Measurements from ENCODE around the gene RAD51B.

RAD51B gene

GRCh38 chr14:68263563-68264259 is 444.1 kb downstream of the RAD51B start:
- Histone ChIP-seq H3K4me3 (no peak overlapping the region), H3K36me3 (no peaks in the 10 kb centered on the region), H3K9ac (no peak overlapping the region), H4K20me1 (no peaks in the 10 kb centered on the region), H3K4me1 (peaks cover 61 to 75% (median 70%) of the 10 kb centered on the region in 10 experiments), H3K4me2 (peak overlapping the region in 5 of 11 experiments; percentile 1 to 36 (median 11); a peak in 5 of 22 replicates), H3K9me3 (replicated peaks in 1 of 11) (peaks cover 0 to 6% (median 0%) of the 10 kb centered on the region in 11 experiments; a peak in 3 of 22 replicates), H3K27me3 (no peaks in the 10 kb centered on the region), H3K27ac (peak overlapping the region in 1 of 11 experiments; percentile 3; a peak in 1 of 22 replicates)
- TF ChIP-seq Cebpa-rat (IDR thresholded peaks at IDR 0.05) = no peak

GRCh38 chr14:68264260-68264569 is 444.6 kb downstream of the RAD51B start:
- Histone ChIP-seq H3K9me3 (replicated peaks in 1 of 11) (peaks cover 0 to 6% (median 0%) of the 10 kb centered on the region in 11 experiments; a peak in 3 of 22 replicates), H3K4me3 (no peak overlapping the region), H3K27me3 (no peaks in the 10 kb centered on the region), H4K20me1 (no peaks in the 10 kb centered on the region), H3K4me1 (peaks cover 63 to 80% (median 72%) of the 10 kb centered on the region in 10 experiments), H3K36me3 (no peaks in the 10 kb centered on the region), H3K27ac (peak overlapping the region in 1 of 11 experiments; percentile 3; a peak in 1 of 22 replicates), H3K9ac (no peak overlapping the region), H3K4me2 (peak overlapping the region in 5 of 11 experiments; percentile 1 to 36 (median 11); a peak in 6 of 22 replicates)
- TF ChIP-seq Cebpa-rat (IDR thresholded peaks at IDR 0.05) = no peak

GRCh38 chr14:68266998-68267397 is 447.4 kb downstream of the RAD51B start:
- Histone ChIP-seq H3K36me3 (no peaks in the 10 kb centered on the region), H3K9ac (peak overlapping the region in 9 of 11 experiments; percentile 32 to 71 (median 61); a peak in 10 of 22 replicates), H3K27me3 (no peaks in the 10 kb centered on the region), H3K4me1 (peaks cover 67 to 88% (median 75%) of the 10 kb centered on the region in 10 experiments), H4K20me1 (no peaks in the 10 kb centered on the region), H3K4me3 (no peak overlapping the region), H3K9me3 (replicated peaks in 1 of 11) (peaks cover 0 to 6% (median 0%) of the 10 kb centered on the region in 11 experiments; a peak in 1 of 22 replicates), H3K27ac (peak overlapping the region; percentile 75 to 92 (median 87)), H3K4me2 (peak overlapping the region; percentile 66 to 93 (median 78))
- no peak for TF ChIP-seq Cebpa-rat (IDR thresholded peaks at IDR 0.05)

- Histone ChIP-seq H3K36me3 (no peaks in the 10 kb centered on the region), H3K4me2 (peak overlapping the region; percentile 66 to 93 (median 80)), H3K9ac (peak overlapping the region; percentile 53 to 74 (median 68); a peak in 21 of 22 replicates), H3K9me3 (replicated peaks in 1 of 11) (peaks cover 0 to 6% (median 0%) of the 10 kb centered on the region in 11 experiments; a peak in 1 of 22 replicates), H3K27ac (peak overlapping the region; percentile 75 to 92 (median 87)), H4K20me1 (no peaks in the 10 kb centered on the region), H3K27me3 (no peaks in the 10 kb centered on the region), H3K4me1 (peaks cover 67 to 95% (median 76%) of the 10 kb centered on the region in 10 experiments), H3K4me3 (no peak overlapping the region)
- no peak for TF ChIP-seq Cebpa-rat (IDR thresholded peaks at IDR 0.05)
Observed at GRCh38 chr14:68268197-68268596, 448.6 kb downstream of the RAD51B start.

- Histone ChIP-seq H3K4me2 (peak overlapping the region; percentile 66 to 93 (median 80)), H3K9me3 (replicated peaks in 1 of 11) (peaks cover 0 to 6% (median 0%) of the 10 kb centered on the region in 11 experiments; a peak in 1 of 22 replicates), H3K27me3 (no peaks in the 10 kb centered on the region), H4K20me1 (no peaks in the 10 kb centered on the region), H3K9ac (peak overlapping the region; percentile 39 to 74 (median 67)), H3K4me3 (0 out of 20 replicates have a peak overlapping the region, but pooled peaks of 1 of the 10 experiments have one; percentile 4), H3K36me3 (no peaks in the 10 kb centered on the region), H3K4me1 (peaks cover 69 to 97% (median 79%) of the 10 kb centered on the region in 10 experiments), H3K27ac (peak overlapping the region; percentile 75 to 92 (median 87))
- no peak for TF ChIP-seq Cebpa-rat (IDR thresholded peaks at IDR 0.05)
Observed at GRCh38 chr14:68268719-68269118, 449.1 kb downstream of the RAD51B start.

- H3K27ac ChIP-seq = peak overlapping the region; percentile 75 to 92 (median 87)
- no peaks in the 10 kb centered on the region for H3K27me3 ChIP-seq
- H3K4me3 ChIP-seq = peak overlapping the region in 1 of 10 experiments; percentile 4; a peak in 1 of 20 replicates
- no peaks in the 10 kb centered on the region for H4K20me1 ChIP-seq
- peak overlapping the region; percentile 39 to 74 (median 67) for H3K9ac ChIP-seq
- H3K9me3 ChIP-seq (replicated peaks in 1 of 11) = peaks cover 0 to 6% (median 0%) of the 10 kb centered on the region in 11 experiments; a peak in 1 of 22 replicates
- H3K4me1 ChIP-seq = peaks cover 71 to 97% (median 81%) of the 10 kb centered on the region in 10 experiments
- no peaks in the 10 kb centered on the region for H3K36me3 ChIP-seq
- peak overlapping the region; percentile 66 to 93 (median 80) for H3K4me2 ChIP-seq
- no peak for TF ChIP-seq Cebpa-rat (IDR thresholded peaks at IDR 0.05)
Observed at GRCh38 chr14:68269136-68269927, 449.8 kb downstream of the RAD51B start.

- H3K36me3 ChIP-seq = no peaks in the 10 kb centered on the region
- TF ChIP-seq Cebpa-rat (IDR thresholded peaks at IDR 0.05) = no peak
- H3K27ac ChIP-seq = peak overlapping the region in 9 of 11 experiments; percentile 80 to 92 (median 87); a peak in 16 of 22 replicates
- no peaks in the 10 kb centered on the region for H3K9me3 ChIP-seq (replicated peaks in 1 of 11)
- H3K4me3 ChIP-seq = no peak overlapping the region
- H3K4me1 ChIP-seq = peaks cover 81 to 97% (median 91%) of the 10 kb centered on the region in 10 experiments
- H3K4me2 ChIP-seq = peak overlapping the region; percentile 66 to 93 (median 80); a peak in 16 of 22 replicates
- no peaks in the 10 kb centered on the region for H4K20me1 ChIP-seq
- no peaks in the 10 kb centered on the region for H3K27me3 ChIP-seq
- no peak overlapping the region for H3K9ac ChIP-seq
Observed at GRCh38 chr14:68270342-68270741, 450.8 kb downstream of the RAD51B start.

- Histone ChIP-seq H3K27me3 (no peaks in the 10 kb centered on the region), H4K20me1 (no peaks in the 10 kb centered on the region), H3K36me3 (no peaks in the 10 kb centered on the region), H3K9me3 (replicated peaks in 1 of 11) (no peaks in the 10 kb centered on the region), H3K4me1 (peaks cover 86 to 98% (median 94%) of the 10 kb centered on the region in 10 experiments), H3K4me2 (peak overlapping the region; percentile 23 to 86 (median 54); a peak in 21 of 22 replicates), H3K9ac (peak overlapping the region in 4 of 11 experiments; percentile 3 to 43 (median 29); a peak in 7 of 22 replicates), H3K4me3 (peak overlapping the region in 1 of 10 experiments; percentile 8; a peak in 1 of 20 replicates), H3K27ac (peak overlapping the region in 9 of 11 experiments; percentile 21 to 87 (median 50); a peak in 18 of 22 replicates)
- no peak for TF ChIP-seq Cebpa-rat (IDR thresholded peaks at IDR 0.05)
Observed at GRCh38 chr14:68271913-68272391, 452.4 kb downstream of the RAD51B start.
